SK-N-MC (cell line): ENCODE results near the gene HP1BP3.
A peak's percentile ranks its signal among the peaks of the same experiment; 100 is the strongest.

Source experiments
- DNase-seq: peaks from one replicate; pipeline ENCODE4 v3.0.0-alpha.2; 2011; ENCODE audit warnings: low read depth, low spot score
- H3K27ac ChIP-seq: fragments of 200-600 bp; sonication (generic); 2 replicates; pipeline ENCODE4 v1.5.1; 2016; ENCODE audit warnings: mixed run types
- H3K36me3 ChIP-seq: fragments of 200-600 bp; sonication (generic); 2 replicates; pipeline ENCODE4 v1.6.1; 2017; ENCODE audit warnings: antibody characterized with exemption, low read length, mixed read lengths; ENCODE audit not compliant: insufficient read depth
- H3K4me3 ChIP-seq: fragments of 200-600 bp; sonication (generic); 2 replicates; pipeline ENCODE4 v1.5.1; 2016
- H3K9ac ChIP-seq: fragments of 200-600 bp; sonication (generic); 2 replicates; pipeline ENCODE4 v1.8.0; 2017; ENCODE audit warnings: mixed run types, mixed read lengths; ENCODE audit not compliant: insufficient read length
- H3K9me3 ChIP-seq: fragments of 200-600 bp; sonication (generic); 2 replicates; pipeline ENCODE4 v1.6.1; 2017; ENCODE audit warnings: low read depth, mild to moderate bottlenecking, antibody characterized with exemption, low read length, moderate library complexity, mixed read lengths
- EZH2 ChIP-seq: fragments of 200-600 bp; sonication (generic); IDR thresholded peaks from one replicate; pipeline ENCODE4 v1.6.1; 2017; ENCODE audit warnings: antibody characterized with exemption
- FOXP2 ChIP-seq: optimal IDR thresholded peaks from 2 replicates; pipeline ENCODE3; 2011; ENCODE audit warnings: mild to moderate bottlenecking, moderate library complexity; ENCODE audit not compliant: insufficient read depth; ENCODE audit errors: extremely low read length, control extremely low read depth
- POLR2AphosphoS5 ChIP-seq: IDR thresholded peaks from 2 replicates; pipeline ENCODE4 v1.6.1; 2012; ENCODE audit warnings: mild to moderate bottlenecking, low read depth, low read length, borderline replicate concordance

Gene HP1BP3

GRCh38 chr1:20731057-20731991, 55.8 kb downstream of the HP1BP3 start:
- no peak overlapping the region for H3K27ac ChIP-seq
- H3K36me3 ChIP-seq: no peaks in the 10 kb centered on the region
- no peak for DNase-seq
- no peak for TF ChIP-seq POLR2AphosphoS5
- no peak for TF ChIP-seq EZH2
- TF ChIP-seq FOXP2: no peak
- peak overlapping the region; percentile 76 for H3K4me3 ChIP-seq
- no peaks in the 10 kb centered on the region for H3K9me3 ChIP-seq
- no peak overlapping the region for H3K9ac ChIP-seq

GRCh38 chr1:20730690-20731056, 56.4 kb downstream of the HP1BP3 start:
- DNase-seq: no peak
- Histone ChIP-seq H3K9me3 (no peaks in the 10 kb centered on the region), H3K27ac (no peak overlapping the region), H3K36me3 (no peaks in the 10 kb centered on the region), H3K9ac (no peak overlapping the region), H3K4me3 (no peak overlapping the region)
- TF ChIP-seq FOXP2 (no peak), EZH2 (no peak), POLR2AphosphoS5 (no peak)

- no peak overlapping the region for H3K9ac ChIP-seq
- no peaks in the 10 kb centered on the region for H3K36me3 ChIP-seq
- DNase-seq: no peak
- TF ChIP-seq POLR2AphosphoS5 (no peak), EZH2 (no peak), FOXP2 (no peak)
- no peaks in the 10 kb centered on the region for H3K9me3 ChIP-seq
- no peak overlapping the region for H3K4me3 ChIP-seq
- no peak overlapping the region for H3K27ac ChIP-seq
Measured at GRCh38 chr1:20729990-20730689, 57.0 kb downstream of the HP1BP3 start.

GRCh38 chr1:20729155-20729931, 57.8 kb downstream of the HP1BP3 start:
- Histone ChIP-seq H3K27ac (no peak overlapping the region), H3K9me3 (no peaks in the 10 kb centered on the region), H3K9ac (no peak overlapping the region), H3K4me3 (no peak overlapping the region), H3K36me3 (no peaks in the 10 kb centered on the region)
- DNase-seq: no peak
- TF ChIP-seq FOXP2 (no peak), POLR2AphosphoS5 (no peak), EZH2 (no peak)

- Histone ChIP-seq H3K4me3 (no peak overlapping the region), H3K27ac (no peak overlapping the region), H3K9ac (no peak overlapping the region), H3K36me3 (no peaks in the 10 kb centered on the region), H3K9me3 (no peaks in the 10 kb centered on the region)
- no peak for TF ChIP-seq FOXP2
- no peak for TF ChIP-seq EZH2
- no peak for TF ChIP-seq POLR2AphosphoS5
- DNase-seq: no peak
Measured at GRCh38 chr1:20728371-20729154, 58.5 kb downstream of the HP1BP3 start.

GRCh38 chr1:20727746-20728316, 59.3 kb downstream of the HP1BP3 start:
- no peak overlapping the region for H3K4me3 ChIP-seq
- DNase-seq: no peak
- no peaks in the 10 kb centered on the region for H3K9me3 ChIP-seq
- H3K27ac ChIP-seq: no peak overlapping the region
- H3K9ac ChIP-seq: no peak overlapping the region
- TF ChIP-seq FOXP2: no peak
- TF ChIP-seq EZH2: no peak
- no peak for TF ChIP-seq POLR2AphosphoS5
- H3K36me3 ChIP-seq: no peaks in the 10 kb centered on the region

GRCh38 chr1:20726932-20727745, 60.0 kb downstream of the HP1BP3 start:
- no peak overlapping the region for H3K27ac ChIP-seq
- no peaks in the 10 kb centered on the region for H3K9me3 ChIP-seq
- no peaks in the 10 kb centered on the region for H3K36me3 ChIP-seq
- no peak overlapping the region for H3K9ac ChIP-seq
- no peak for DNase-seq
- H3K4me3 ChIP-seq: no peak overlapping the region
- TF ChIP-seq FOXP2 (no peak), EZH2 (no peak), POLR2AphosphoS5 (no peak)
